ENCODE measurements around the gene SNX2. TPM values are rescaled to one million over a fixed set of nuclear protein-coding genes. Genes with fewer than 3 reads are reported as not detected.

The SNX2 gene
- 10 to 100 TPM; 69.7 to 82.8 TPM for total RNA-seq

- DNase-seq (ENCODE audit: low spot score) (peak; percentile 89), ATAC-seq (ENCODE audit: insufficient number of reproducible peaks, low FRiP score, low read depth) (peak; percentile 88)
- H3K4me3 ChIP-seq, result peak within 1 kb of the TSS; percentile 87
- peak within 1 kb of the TSS; percentile 85 to 91 for H3K27ac ChIP-seq
- H3K36me3 ChIP-seq, result no peaks in the 10 kb centered on the region
- H3K4me1 ChIP-seq (ENCODE audit: control insufficient read depth in 1 of 2, low read depth in 2 of 2), result peaks cover 19 to 45% of the 10 kb centered on the region in 2 donors
- no peaks in the 10 kb centered on the region for H3K27me3 ChIP-seq (replicated peaks; ENCODE audit: insufficient read depth)
- peak; percentile 38 for TF ChIP-seq CTCF (IDR thresholded peaks at IDR 0.05)
- no peaks in the 10 kb centered on the region for H3K9me3 ChIP-seq
These were observed at the start of gene SNX2 for GRCh38 chr5:122774861-122775549. SNX2 (plus strand) TSS chr5:122775080; CDS start chr5:122775104, 24 bp downstream.

- no peaks in the 10 kb centered on the region for H3K9me3 ChIP-seq
- DNase-seq (ENCODE audit: low spot score), result no peak
- no peaks in the 10 kb centered on the region for H3K27me3 ChIP-seq (replicated peaks; ENCODE audit: insufficient read depth)
- H3K36me3 ChIP-seq, result no peaks in the 10 kb centered on the region
- no peak overlapping the region for H3K27ac ChIP-seq
- H3K4me3 ChIP-seq, result no peak overlapping the region
- TF ChIP-seq CTCF (IDR thresholded peaks at IDR 0.05), result no peak
- H3K4me1 ChIP-seq (ENCODE audit: control insufficient read depth in 1 of 2, low read depth in 2 of 2), result peaks cover 0 to 6% of the 10 kb centered on the region in 2 donors
- ATAC-seq (ENCODE audit: insufficient number of reproducible peaks, low FRiP score, low read depth), result no peak
These were observed 47.8 kb upstream of the SNX2 start for GRCh38 chr5:122727112-122727541.

- TF ChIP-seq CTCF (IDR thresholded peaks at IDR 0.05), result no peak
- DNase-seq (ENCODE audit: low spot score), result no peak
- no peaks in the 10 kb centered on the region for H3K27me3 ChIP-seq (replicated peaks; ENCODE audit: insufficient read depth)
- no peak overlapping the region for H3K4me3 ChIP-seq
- H3K36me3 ChIP-seq, result no peaks in the 10 kb centered on the region
- ATAC-seq (ENCODE audit: insufficient number of reproducible peaks, low FRiP score, low read depth), result no peak
- H3K9me3 ChIP-seq, result no peaks in the 10 kb centered on the region
- no peak overlapping the region for H3K27ac ChIP-seq
- H3K4me1 ChIP-seq (ENCODE audit: control insufficient read depth in 1 of 2, low read depth in 2 of 2), result no peaks in the 10 kb centered on the region
These were observed 44.8 kb upstream of the SNX2 start for GRCh38 chr5:122730037-122730436.

GRCh38 chr5:122730456-122730855 lies 44.4 kb upstream of the SNX2 start:
- ATAC-seq (ENCODE audit: insufficient number of reproducible peaks, low FRiP score, low read depth) (no peak), DNase-seq (ENCODE audit: low spot score) (no peak)
- TF ChIP-seq CTCF (IDR thresholded peaks at IDR 0.05), result no peak
- Histone ChIP-seq H3K27me3 (replicated peaks; ENCODE audit: insufficient read depth) (no peaks in the 10 kb centered on the region), H3K9me3 (no peaks in the 10 kb centered on the region), H3K36me3 (no peaks in the 10 kb centered on the region), H3K4me3 (no peak overlapping the region), H3K4me1 (ENCODE audit: control insufficient read depth in 1 of 2, low read depth in 2 of 2) (no peaks in the 10 kb centered on the region), H3K27ac (no peak overlapping the region)

GRCh38 chr5:122736086-122736845 lies 38.6 kb upstream of the SNX2 start:
- Histone ChIP-seq H3K36me3 (no peaks in the 10 kb centered on the region), H3K4me1 (ENCODE audit: control insufficient read depth in 1 of 2, low read depth in 2 of 2) (no peaks in the 10 kb centered on the region), H3K4me3 (no peak overlapping the region), H3K9me3 (no peaks in the 10 kb centered on the region), H3K27ac (no peak overlapping the region), H3K27me3 (replicated peaks; ENCODE audit: insufficient read depth) (no peaks in the 10 kb centered on the region)
- no peak for TF ChIP-seq CTCF (IDR thresholded peaks at IDR 0.05)
- DNase-seq (ENCODE audit: low spot score), result no peak
- no peak for ATAC-seq (ENCODE audit: insufficient number of reproducible peaks, low FRiP score, low read depth)

Measured in thoracic aorta (tissue), 2 donors.